Posterior vena cava (tissue), 2 donors: ENCODE data around the gene CNOT8. TPM values are rescaled to one million over a fixed set of nuclear protein-coding genes. Genes with fewer than 3 reads are reported as not detected.
"Not testable (repeated sequence)": the region's sequence is repeated elsewhere in the genome, so short reads cannot be mapped to it uniquely, and the experiment has no call there.

Experiments used
- DNase-seq: peaks from one replicate; pipeline ENCODE4 v3.0.0-alpha.2; 2020; ENCODE audit warnings: low spot score
- intact Hi-C, 2 donors: fragments of 100-400 bp; cut with DNase I; formaldehyde crosslinking; loops; one replicate each; pipeline versions ENCODE4 v1.14.1 to v1.14.2; 2022 to 2023
- microRNA-seq, 2 donors: library from miRNA; unstranded; fragments of <30 nt; microRNA quantifications; one replicate each; pipeline ENCODE4 v1.2.0, GENCODE V29; 2020 to 2021; ENCODE audit warnings: borderline microRNAs expressed in 2 of 2
- total RNA-seq, 2 donors: library from RNA; stranded (reverse); fragmentation: NEBNext Ultra II Directional; extraction: Animal tissue kit (Norgen Biotek cat#: 25700); gene quantifications; one replicate each; pipeline ENCODE4 v1.2.1, GENCODE V29; 2021
- donor health status: DM: yes; HTN: yes; CAD: no.
- donor health status: DM: yes; HTN: yes; CAD: no.

Gene CNOT8
- total RNA-seq, 2 donors from 2014 or later = 46.5 to 47.1 TPM

- DNase-seq = no peak
- intact Hi-C loops = no loop called here
Measured at GRCh38 chr5:154896562-154897165, 38.2 kb downstream of the CNOT8 start.

GRCh38 chr5:154898210-154898609 is 39.8 kb downstream of the CNOT8 start:
- intact Hi-C loops = no loop called here
- peak; percentile 89 for DNase-seq

GRCh38 chr5:154899151-154899816 is 40.9 kb downstream of the CNOT8 start:
- intact Hi-C loops = no loop called here
- no peak for DNase-seq

- intact Hi-C loops = no loop called here
- no peak for DNase-seq
Measured at GRCh38 chr5:154900066-154900465, 41.6 kb downstream of the CNOT8 start.

- intact Hi-C loops = no loop called here
- no peak for DNase-seq
Measured at GRCh38 chr5:154901276-154901675, 42.8 kb downstream of the CNOT8 start.

- intact Hi-C loops = no loop called here
- no peak for DNase-seq
Measured at GRCh38 chr5:154901913-154902312, 43.5 kb downstream of the CNOT8 start.

GRCh38 chr5:154905601-154906000 is 47.2 kb downstream of the CNOT8 start:
- intact Hi-C loops, DNase-seq: not testable (repeated sequence)

GRCh38 chr5:154916874-154917273 is 58.4 kb downstream of the CNOT8 start:
- no peak for DNase-seq
- intact Hi-C loops = no loop called here

- intact Hi-C loops = no loop called here
- DNase-seq = no peak
Measured at GRCh38 chr5:154917757-154918156, 59.3 kb downstream of the CNOT8 start.

GRCh38 chr5:154923441-154924430 is 65.3 kb downstream of the CNOT8 start:
- DNase-seq = no peak
- intact Hi-C loops = no loop called here

Small RNAs within 50 kb of the gene (microRNA-seq; reads per million reads assigned to microRNA genes)
- 0 reads per million in 2 donors for gene MIR378H

Other genes with a start within 250 kb of the CNOT8 start
- gene LARP1, start 103.2 kb upstream of the CNOT8 start, total RNA-seq = 100 to 1,000 TPM; 111 to 128 TPM
- 10 to 100 TPM; 19.2 to 30.1 TPM for gene FAXDC2, start 8.0 kb upstream of the CNOT8 start, total RNA-seq
- 10 to 100 TPM; 13.4 to 14.2 TPM for gene GEMIN5, start 79.6 kb downstream of the CNOT8 start, total RNA-seq
- 10 to 100 TPM; 40.1 to 40.9 TPM for gene MRPL22, start 82.4 kb downstream of the CNOT8 start, total RNA-seq
- gene KIF4B, start 155.1 kb downstream of the CNOT8 start, total RNA-seq = under 1 TPM in 1 of 2 donors, not detected in 1; 0.14 TPM